Effector CD4-positive, alpha-beta T cell (primary cell): ENCODE results near the gene OPN4.

Experiments
- DNase-seq: peaks from one replicate; pipeline ENCODE4 v3.0.0-alpha.2; 2020

OPN4 gene

DNA sequence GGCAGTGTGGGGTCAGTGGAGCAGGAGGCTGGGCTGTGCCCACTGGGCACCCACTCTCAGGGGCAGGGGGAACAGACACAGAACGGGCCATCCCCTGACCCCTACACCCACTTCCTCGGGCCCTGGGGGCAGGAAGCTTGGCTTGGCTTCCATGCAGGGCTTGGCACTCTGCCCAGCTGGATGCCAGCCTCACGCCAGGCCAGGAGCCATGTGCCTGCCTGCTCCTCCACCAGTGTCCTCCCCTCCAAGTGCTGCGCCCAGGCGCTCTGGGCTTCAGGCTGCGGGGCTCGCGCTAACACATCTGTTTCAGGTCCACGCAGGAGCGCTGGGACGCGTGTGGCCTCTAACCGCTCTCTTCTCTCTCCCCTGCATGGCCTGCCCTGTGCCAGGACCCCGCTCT, 26.7 kb downstream of the OPN4 start:
- DNase-seq: no peak

DNA sequence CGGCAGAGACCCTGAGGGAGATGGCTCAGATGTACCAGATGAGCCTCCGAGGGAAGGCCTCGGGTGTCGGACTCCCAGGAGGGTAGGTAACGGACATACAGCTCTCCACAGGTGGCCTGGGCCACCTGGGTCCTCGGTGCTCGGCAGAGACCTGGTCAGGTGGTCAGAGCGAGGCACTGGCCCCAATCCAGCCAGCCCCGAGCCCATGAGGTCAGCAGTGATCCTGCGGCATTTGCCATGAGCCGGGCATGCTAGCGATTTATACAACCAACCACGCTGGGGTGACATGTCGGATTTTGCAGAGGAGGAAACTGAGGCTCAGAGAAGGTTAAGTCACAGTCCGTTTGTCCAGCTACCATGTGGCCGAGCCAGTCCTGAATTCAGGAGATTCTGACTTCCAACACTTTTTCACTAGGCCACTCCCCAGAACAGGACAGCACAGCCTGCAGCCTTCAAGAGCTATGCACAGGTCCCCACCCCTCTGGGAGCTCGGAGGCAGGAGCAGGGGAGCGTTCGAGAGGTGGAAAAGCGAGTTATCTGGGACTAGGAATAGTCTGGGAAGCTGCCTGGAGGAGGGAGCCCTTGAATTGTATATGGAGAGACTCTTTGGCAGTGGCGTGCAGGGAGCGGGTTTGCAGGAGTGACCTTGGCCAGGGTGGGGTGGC, 27.5 kb downstream of the OPN4 start:
- no peak for DNase-seq

DNA sequence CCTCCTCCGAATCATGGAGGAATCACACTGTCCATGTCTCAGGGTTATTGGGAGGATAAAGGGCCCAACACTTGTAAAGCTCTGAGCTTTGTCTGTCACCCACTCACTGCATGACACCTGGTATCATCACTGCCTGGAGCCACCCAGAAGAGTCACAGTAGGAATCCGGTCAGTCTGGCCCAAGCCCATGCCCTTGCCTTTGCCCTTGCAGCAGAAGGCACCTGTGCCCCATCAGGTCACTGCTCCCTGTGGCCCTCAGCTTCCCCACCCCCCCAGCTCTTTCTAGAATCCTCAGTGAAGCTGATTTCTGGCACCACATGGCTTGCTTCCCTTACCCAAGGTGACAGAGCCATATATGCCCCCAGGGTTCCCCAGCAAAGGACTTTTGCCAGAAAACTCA, 28.3 kb downstream of the OPN4 start:
- DNase-seq: no peak

DNA sequence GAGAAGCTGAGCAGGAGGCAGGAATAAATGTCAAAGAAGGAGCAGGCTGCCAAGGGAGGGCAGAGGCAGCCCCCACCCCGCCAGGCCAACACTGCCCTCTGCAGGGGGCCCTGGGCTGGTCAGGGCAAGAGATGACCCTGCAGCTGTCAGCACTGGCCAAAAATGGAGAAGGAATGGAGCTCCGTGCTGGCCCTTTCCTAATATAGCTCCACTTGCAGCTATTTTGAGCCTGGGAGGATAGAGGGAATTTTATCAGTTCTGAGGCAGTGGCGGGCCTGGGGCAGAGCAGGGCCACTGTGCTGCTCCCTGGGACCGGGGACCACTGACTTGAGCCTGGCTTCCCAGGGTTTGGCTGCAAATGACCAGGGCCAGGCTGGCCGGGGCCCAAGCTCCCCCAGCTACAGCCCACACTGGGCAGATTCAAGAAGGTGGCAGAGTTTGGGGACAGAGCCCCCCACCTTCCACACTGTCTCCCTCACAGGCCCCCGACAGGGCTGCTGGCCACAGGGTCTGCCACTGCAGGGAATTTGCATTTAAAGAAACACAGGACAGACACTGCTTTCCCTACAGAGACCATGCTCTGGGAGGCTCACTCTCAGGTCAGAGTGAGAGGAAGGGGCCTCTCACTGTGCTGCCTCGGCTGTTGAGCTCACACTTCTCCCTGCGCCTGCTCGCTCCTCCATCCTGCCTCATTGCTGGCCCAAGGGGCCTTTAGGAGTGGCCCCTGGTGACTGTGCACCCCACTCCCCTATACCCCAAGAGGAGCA, 30.2 kb downstream of the OPN4 start:
- DNase-seq: no peak

DNA sequence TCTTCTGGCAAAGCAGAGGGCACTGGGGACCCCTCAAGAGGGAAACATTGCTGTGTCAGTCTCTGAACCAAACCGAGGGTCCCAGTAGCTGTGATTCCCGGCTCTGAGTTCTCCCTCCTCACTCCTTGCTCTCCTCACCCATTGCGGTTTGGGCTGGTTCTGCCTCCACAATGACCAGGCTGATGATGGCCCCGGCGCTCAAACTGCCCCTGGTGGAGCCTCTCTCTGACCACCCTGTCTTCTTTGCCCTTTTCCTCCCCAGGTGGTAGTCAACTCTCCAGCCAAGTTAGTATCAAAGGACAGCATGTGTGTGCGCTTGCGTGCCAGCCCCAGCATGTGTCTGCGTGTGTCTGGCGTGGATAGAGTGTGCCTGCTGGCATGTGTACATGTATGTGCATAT, 31.1 kb downstream of the OPN4 start:
- DNase-seq: no peak

DNA sequence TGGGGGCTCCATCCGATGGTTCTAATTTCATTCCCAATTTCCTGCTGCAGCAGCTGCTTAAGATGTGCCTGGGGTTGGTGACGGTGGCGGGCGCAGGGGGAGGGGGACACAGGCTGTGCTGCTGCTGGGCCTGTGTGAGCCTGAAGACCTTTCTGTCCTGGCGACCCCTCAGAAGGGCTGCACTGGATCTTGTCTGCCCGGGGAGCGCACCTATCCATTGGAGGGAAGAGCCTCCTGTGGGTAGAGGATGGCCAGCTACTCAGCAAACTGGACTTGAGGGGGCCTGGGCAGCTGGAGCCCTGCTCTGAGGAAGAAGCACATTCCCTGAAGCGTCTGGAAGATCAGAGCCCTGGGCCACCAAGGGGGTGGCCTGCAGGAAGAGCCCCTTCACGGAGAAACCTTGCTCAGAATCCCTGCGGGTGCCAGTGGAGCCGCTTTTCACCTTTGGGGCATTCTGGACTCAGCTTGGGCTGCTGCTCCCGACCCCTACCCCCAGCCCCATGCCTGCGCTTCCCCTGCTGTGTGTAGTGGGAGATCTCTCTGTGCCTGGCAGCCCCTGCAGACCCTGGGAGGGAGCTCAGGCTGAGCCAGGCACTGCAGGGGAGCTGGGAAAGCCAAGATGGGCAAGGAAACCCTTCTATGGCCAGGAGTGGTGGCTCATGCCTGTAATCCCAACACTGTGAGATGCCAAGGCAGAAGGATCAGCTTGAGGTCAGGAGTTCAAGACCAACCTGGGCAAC, 31.7 kb downstream of the OPN4 start:
- no peak for DNase-seq

DNA sequence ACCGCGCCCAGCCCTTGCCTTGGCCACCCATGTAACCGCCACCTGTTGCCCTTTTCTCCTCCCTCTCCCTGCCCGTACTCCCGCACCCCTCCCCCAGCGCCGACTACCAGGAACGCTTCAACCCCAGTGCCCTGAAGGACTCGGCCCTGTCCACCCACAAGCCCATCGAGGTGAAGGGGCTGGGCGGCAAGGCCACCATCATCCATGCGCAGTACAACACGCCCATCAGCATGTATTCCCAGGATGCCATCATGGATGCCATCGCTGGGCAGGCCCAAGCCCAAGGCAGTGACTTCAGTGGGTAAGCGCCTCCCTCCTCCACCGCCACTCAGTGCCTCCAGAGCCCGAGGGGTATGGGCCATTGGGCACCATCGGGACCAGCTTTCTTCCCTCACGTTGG, 32.6 kb downstream of the OPN4 start:
- no peak for DNase-seq

DNA sequence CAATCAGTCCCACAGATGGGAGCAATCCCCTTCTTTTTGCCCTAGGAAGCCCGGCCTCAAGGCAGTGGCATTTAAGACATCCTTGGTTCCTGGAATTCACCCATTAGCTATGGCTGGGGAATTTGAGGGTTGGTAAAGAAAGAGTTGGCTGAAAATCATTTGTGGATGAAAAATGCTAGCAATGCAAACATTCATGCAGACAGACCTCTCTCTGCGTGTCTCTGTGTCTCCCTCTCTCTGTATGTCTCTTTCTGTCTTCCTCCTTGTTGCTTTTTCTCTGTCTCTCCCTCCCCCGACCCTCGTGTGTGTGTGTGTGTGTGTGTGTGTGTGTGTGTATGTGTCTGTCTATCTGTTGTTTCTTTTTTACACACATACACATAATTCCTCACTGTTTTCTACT, 33.4 kb downstream of the OPN4 start:
- no peak for DNase-seq

DNA sequence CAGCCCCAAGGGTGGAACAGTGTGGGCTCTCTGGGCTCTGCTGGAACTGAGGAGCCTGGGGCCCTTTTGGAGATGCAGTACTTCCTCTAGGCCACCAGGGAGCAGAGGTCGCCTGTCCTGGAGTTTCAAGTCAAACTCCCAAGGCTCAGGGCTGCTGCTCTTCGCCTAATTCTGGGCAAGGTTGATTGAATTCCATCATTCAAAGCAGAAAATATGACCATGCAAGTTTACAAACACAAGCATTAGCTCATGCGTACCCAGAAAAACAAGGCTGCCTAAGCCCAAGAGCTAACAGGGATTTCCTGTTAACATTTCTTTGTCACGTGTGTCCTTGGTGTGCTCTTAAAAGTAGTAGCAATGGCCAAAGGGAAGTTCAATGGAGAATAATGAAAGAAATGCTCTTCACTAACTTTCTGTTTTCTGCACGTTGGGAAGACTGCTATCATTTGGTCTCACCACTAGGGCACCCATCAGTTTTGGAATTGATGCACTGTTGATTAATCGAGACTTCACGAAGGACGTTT, 34.1 kb downstream of the OPN4 start:
- peak; percentile 30 for DNase-seq

DNA sequence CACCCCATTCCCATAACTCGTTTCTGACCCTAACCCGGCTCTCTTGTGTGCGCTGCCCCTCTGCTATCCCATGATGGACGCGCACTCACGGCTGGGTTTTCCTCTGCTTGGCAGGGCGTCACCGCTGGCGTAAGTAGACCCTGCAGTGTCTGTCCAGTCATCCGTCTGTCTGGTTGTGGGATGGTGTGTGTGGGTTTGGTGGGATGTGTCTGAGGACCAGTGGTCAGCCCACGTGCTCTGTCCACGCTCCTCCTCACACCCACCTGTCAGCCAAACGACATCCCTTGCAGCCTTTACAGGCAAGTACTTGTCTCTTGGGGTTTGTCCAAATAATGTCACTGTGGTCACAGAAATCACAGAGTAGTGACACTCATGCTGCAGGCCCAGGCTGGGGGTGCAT, 34.8 kb downstream of the OPN4 start:
- no peak for DNase-seq

DNA sequence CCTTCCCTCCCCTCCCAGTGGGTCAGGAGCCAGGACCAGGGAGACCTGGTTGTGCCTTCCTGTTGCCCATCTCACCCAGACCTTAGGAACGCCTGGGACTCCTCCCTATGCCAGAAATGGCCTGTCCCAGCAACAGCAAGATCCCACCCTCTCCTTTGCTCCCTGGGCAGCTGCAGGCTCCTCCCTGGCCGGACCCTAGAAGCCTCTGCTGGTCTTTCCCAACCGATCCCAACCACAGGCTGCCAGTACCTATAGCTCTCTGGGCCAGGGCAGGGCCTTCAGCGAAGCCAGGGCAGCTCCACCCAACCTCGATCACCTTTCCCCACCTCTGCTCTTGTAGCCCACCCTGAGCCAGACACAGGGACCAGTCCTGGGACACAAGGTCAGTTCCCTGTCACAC, 35.9 kb downstream of the OPN4 start:
- no peak for DNase-seq

DNA sequence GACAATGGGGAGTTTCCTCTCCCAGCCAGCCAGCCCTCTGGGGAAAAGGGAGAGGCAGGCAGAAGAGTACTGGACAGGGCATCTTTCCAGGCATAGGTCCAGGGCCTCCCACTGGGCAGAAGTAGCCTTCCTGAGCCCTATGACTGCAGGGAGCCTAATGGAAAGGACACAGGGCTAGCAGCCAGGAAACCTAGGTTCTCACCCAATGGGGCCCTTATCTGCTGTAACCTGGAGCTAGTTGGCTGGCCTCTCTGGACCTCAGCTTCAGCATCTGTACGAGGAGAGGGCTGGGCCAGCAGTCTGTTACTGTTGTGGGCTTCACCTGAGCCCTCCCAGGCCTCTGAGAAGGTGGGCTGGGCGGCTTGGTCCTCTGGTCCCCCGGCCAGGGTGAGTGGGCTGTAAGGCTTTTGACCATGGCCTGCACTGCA, 36.3 kb downstream of the OPN4 start:
- no peak for DNase-seq

DNA sequence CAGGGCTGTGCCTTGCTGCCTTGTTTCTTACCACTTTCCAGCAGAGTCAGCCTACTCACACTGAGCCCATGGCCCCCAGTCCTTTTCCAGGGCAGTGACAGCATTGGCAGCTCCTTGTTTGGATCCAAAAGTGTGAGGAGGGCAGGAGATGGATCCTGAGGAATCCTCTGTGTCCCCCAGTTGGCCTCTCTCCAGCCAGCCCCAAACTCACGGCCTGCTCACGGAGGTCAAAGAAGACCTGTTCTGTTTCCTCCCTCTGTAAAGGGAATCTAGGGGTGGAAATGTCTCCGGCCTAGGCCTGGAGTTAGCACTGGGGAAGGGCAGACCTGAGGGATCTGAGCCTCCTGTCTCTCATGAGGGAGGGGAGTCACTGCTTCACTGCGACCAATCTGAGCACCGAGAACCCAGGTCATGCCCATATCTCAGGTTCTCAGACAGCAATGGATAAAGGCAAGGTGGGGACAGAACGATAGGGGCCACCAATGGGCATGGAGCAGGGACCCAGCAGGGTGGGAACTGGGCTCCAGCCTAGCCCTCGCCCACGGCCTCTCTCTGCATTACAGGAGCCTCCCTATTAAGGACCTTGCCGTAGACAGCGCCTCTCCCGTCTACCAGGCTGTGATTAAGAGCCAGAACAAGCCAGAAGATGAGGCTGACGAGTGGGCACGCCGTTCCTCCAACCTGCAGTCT, 37.1 kb downstream of the OPN4 start:
- DNase-seq: no peak

DNA sequence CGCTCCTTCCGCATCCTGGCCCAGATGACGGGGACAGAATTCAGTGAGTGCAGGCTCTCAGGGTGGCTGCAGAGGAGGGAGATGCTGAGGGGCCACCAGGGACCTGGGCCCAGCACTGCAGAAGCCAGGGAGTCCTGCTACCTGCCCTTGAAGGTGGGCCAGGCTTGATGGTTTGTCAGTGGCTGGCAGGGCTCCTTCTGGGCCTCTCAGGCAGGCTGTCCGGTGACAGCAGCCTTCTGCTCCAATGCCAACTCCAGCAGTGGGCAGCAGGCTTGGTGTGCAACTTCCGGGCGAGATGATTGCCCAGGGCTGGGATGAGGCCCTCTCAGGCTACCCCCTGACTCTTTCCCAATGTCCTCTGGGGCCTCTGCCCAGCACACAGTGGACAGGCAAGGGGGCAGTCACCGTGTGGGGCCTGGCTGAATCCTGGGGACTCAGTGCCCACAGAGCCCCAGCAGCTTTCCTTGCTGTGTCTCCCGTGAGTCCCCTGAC, 37.7 kb downstream of the OPN4 start:
- no peak for DNase-seq

DNA sequence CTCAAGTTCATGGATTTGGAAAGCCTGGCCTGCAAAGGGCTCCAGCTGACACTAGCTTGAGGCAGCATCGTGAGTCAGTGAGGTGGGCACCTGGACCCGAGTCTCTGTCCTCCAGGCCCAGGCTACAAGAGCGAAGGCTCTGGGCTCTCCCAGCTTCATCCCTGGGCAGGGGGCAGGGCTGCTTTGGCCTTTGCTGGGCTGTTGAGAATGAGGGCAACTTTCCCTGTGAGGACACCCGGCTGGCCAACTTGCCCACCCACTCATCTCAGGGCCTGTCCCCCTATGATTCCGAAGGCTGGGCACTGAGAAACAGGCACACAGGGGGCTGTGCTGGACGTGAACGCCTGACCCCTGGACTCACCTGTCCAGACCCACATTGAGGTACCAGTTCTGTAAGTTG, 38.3 kb downstream of the OPN4 start:
- DNase-seq: no peak

DNA sequence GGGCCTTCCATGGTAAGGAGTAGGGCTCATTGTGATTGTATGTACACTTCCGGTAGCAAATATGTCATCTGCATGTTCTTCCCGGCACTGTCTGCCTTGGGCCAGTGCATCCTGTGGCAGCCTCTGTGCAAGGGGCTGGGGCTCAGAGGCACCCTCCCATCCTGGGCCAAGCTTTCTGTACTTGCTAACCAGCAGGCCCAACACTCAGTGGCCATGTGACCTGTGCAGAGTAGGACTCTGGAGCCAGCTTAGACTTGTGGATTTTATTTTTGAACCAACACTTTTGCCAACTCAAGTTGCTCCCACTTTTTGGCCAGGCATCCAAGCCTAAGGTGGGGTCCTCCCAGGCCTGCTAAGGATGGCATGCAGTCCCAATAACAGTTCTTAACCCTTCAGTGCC, 38.9 kb downstream of the OPN4 start:
- DNase-seq: no peak

DNA sequence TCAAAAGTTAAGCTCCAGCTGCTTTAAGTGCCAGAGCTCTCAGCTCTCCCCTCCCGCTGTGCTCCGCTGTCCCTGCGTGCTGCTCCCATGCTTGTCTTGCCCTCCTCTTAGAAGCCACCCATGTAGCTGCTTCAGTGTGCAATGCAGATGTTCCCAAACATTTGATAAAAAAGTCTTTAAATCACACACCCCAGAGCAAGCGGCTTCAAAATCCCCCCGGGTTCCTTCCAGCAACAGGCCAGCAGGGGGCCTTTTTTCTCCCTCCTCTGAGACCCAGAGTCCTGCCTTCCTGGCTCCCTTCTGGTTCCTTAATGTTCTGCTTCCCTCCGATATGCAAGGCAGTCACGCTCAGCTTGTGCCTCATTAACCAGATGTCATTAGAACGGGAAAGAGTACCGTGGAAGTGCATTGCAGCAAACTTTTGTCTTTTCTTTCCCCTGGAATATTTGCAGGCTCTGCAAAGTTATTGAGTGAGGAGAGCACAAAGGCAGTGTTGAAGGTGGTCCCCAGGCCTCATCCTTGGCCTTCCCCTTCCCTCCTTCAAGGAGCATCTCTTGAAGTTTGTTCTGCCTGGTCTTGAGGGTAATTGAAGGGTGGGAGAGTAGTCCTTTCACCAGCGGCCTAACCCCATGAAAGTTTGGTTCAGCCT, 39.5 kb downstream of the OPN4 start:
- no peak for DNase-seq

DNA sequence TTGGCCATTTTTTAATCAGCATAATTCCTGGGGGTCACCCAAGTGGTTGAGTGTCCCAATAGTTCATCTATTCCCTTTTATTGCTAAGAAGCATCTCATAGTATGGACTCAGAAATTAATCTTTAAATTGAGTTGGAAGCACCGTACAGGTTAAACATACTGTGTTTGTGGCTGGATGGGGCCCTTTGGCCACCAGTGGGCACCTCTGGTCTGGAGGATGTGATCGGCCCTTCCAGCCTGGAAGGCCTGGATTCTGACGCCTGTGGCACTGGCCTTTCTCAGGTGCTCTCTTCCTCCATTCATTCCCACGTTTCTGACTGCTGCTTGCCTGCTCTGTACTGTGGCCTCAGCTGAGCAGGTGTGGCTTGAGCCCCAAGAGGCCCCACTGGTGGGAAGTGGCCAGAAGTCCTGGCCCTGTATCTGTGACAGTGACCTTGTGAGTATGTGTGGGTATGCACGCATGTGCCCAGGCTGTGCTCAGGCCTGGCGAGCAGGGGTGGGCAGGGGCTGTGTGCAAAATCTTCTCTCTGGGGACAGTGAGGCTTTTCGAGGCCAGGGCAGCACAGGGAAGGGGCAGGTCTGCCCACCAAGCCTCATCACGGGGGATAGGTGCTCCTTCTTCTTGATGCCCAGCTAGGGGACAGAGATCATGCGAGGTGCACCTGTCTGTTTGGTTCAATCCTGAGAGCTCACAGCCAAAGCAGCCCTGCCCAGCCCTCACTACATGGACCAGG, 44.0 kb downstream of the OPN4 start:
- DNase-seq: no peak

DNA sequence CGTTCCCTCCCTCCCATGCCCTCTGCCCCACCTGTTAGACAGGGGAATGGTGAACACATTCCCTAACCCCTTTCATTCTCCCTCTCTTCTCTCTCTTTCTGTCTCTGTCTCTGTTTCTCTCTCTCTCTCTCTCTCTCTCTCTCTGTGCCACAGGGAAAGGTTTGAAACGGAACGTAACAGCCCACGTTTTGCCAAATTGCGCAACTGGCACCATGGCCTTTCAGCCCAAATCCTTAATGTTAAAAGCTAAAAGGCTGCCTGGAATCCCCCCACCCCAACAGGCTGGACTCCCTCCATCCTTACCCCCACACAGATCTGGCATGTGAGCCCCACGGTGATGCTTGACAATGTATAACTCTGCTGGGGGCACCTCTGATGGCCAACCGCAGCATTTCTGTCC, 44.8 kb downstream of the OPN4 start:
- no peak for DNase-seq

DNA sequence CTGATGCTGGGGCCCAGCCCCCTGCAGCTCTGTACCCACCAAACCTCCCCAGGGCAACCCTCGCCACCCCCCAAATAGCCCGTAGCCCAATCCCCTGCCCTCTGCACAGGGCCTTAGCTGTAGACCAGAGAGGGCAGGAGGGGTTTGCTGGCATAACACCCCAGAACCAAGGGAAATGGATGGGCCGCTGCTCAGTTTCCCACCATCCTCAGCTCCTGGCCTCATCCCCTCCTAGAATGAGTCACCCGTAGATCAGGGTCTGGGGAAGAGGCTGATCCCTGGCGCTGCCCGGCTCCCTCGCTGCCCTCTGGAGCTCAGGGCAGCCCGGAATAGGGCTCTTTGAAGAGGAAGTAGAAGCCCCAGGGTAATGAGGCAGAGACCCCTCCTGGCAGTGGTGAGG, 45.2 kb downstream of the OPN4 start:
- no peak for DNase-seq

DNA sequence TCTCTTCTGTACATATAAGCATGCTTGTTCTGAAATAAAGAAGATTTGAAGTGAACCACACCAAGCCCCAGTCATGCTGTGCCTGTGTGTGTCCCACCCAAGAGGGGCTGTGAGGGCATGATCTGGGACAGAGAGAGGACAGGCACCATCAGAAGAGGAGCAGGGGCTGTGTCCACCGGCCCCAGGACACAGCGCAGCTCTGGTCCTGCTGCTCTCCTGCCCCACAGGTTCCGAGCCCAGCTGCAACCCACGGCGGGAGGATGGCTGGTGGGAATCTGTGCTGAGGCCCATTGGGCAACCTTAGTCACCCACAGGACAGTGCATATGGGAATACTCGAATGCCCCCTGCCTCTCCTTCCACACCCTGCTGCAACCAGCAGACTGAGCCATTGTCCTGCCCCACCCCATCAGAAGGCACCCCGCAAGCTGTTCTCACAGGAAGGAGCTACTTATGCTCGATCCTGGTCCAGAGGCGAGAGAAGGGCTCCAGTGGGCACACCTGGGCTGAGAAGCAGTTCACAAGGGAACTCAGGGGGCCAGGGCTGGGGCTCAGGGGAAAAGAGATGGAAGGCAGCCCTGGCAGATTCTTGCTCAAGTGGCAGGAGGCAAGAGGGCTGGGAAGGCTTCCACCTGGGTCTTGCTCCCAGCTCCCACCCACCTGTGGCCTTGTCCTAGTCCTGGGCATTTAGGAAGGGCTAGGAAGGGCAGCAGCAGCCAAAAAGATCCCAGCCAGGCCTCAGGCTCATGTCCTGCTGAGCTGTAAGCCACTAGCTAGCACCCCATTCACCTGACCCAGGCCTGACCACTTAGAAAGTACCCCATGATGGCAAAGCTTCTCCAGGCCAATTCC, 45.9 kb downstream of the OPN4 start:
- no peak for DNase-seq
